ENCODE results near the gene PFDN2. TPM values are rescaled to one million over a fixed set of nuclear protein-coding genes. Genes with fewer than 3 reads are reported as not detected.

The PFDN2 gene
- total RNA-seq, 2 experiments from 2014 or later: 66.3 to 68.0 TPM

DNA sequence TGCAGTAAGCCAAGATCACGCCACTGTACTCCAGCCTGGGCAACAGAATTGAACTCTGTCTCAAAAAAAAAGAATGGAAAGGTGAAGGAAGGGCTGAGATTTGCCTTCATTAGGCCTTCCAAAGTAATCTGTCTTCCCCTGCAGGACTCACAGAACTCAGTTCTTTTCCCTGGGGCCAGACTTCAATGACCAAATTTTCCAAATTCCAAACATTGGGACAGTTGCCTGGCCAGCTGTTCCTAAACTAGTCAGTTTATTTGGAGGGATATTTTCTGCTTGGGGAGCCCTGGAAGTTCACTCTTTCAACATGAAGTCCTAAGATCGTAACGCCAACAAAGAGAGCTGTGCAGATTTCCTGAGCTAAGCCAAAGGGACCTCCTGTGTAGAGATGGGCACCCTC, 20.0 kb upstream of the PFDN2 start:
- peaks cover 11% of the 10 kb centered on the region for H3K36me3 Mint-ChIP-seq (ENCODE audit: low read depth)
- H3K4me1 Mint-ChIP-seq (ENCODE audit: low read depth): peaks cover 9% of the 10 kb centered on the region
- no peak for ATAC-seq
- H3K9me3 Mint-ChIP-seq (ENCODE audit: insufficient read depth): no peaks in the 10 kb centered on the region
- ChIA-PET POLR2A (interaction anchor here (0.6 to 2.1 kb wide), 4 partner anchors 9 to 16 kb away, joined by 3 to 9 read pairs (median 3); no protein-coding TSS in a partner anchor), CTCF (interaction anchor here (0.7 to 3.0 kb wide), 14 partner anchors 10 to 185 kb away, joined by 3 to 17 read pairs (median 4); partner anchors contain the start of genes ARHGAP30, KLHDC9, NIT1 and PFDN2)
- H3K4me3 Mint-ChIP-seq: no peak overlapping the region
- DNase-seq: no peak
- H3K27me3 Mint-ChIP-seq (ENCODE audit: low read depth): no peaks in the 10 kb centered on the region
- H3K27ac Mint-ChIP-seq: no peak overlapping the region

GRCh38 chr1:161133220-161133740, 15.4 kb upstream of the PFDN2 start:
- no peak for DNase-seq
- H3K27me3 Mint-ChIP-seq (ENCODE audit: low read depth): no peaks in the 10 kb centered on the region
- CTCF ChIA-PET: interaction anchor here (0.7 to 1.7 kb wide), 15 partner anchors 12 to 406 kb away, joined by 3 to 16 read pairs (median 4); partner anchors contain the start of genes ARHGAP30, KLHDC9, NIT1 and PFDN2
- H3K4me3 Mint-ChIP-seq: no peak overlapping the region
- POLR2A ChIA-PET: interaction anchor here (0.6 to 4.3 kb wide), 12 partner anchors 8 to 94 kb away, joined by 3 to 28 read pairs (median 6); partner anchors contain the start of genes ARHGAP30, KLHDC9, NIT1 and PFDN2
- no peaks in the 10 kb centered on the region for H3K9me3 Mint-ChIP-seq (ENCODE audit: insufficient read depth)
- ATAC-seq: peak; percentile 1
- H3K4me1 Mint-ChIP-seq (ENCODE audit: low read depth): peaks cover 39% of the 10 kb centered on the region
- peaks cover 29% of the 10 kb centered on the region for H3K36me3 Mint-ChIP-seq (ENCODE audit: low read depth)
- no peak overlapping the region for H3K27ac Mint-ChIP-seq

GRCh38 chr1:161132410-161133219, 14.8 kb upstream of the PFDN2 start, which contains the start of gene DEDD:
Gene DEDD (minus strand): TSS chr1:161132667. CDS start chr1:161124462, 8,205 bp downstream.
- H3K4me3 Mint-ChIP-seq: no peak within 1 kb of the TSS
- peak; percentile 93 for DNase-seq
- peaks cover 36% of the 10 kb centered on the region for H3K36me3 Mint-ChIP-seq (ENCODE audit: low read depth)

GRCh38 chr1:161131523-161132409, 13.9 kb upstream of the PFDN2 start:
- CTCF ChIA-PET: interaction anchor here (0.7 to 1.7 kb wide), 12 partner anchors 9 to 250 kb away, joined by 3 to 16 read pairs (median 4); partner anchors contain the start of genes KLHDC9, NIT1, PFDN2 and UFC1
- peaks cover 53% of the 10 kb centered on the region for H3K4me1 Mint-ChIP-seq (ENCODE audit: low read depth)
- H3K27ac Mint-ChIP-seq: no peak overlapping the region
- peak; percentile 41 for DNase-seq
- POLR2A ChIA-PET: interaction anchor here (1.0 to 4.3 kb wide), 12 partner anchors 9 to 86 kb away, joined by 3 to 28 read pairs (median 6); partner anchors contain the start of genes ARHGAP30, KLHDC9, NIT1 and PFDN2
- no peak overlapping the region for H3K4me3 Mint-ChIP-seq
- no peaks in the 10 kb centered on the region for H3K27me3 Mint-ChIP-seq (ENCODE audit: low read depth)
- H3K36me3 Mint-ChIP-seq (ENCODE audit: low read depth): peaks cover 41% of the 10 kb centered on the region
- ATAC-seq: no peak
- no peaks in the 10 kb centered on the region for H3K9me3 Mint-ChIP-seq (ENCODE audit: insufficient read depth)

More at GRCh38 chr1:161132410-161133219, 14.8 kb upstream of the PFDN2 start, which contains the start of gene DEDD:
- peak; percentile 96 for ATAC-seq
- peaks cover 45% of the 10 kb centered on the region for H3K4me1 Mint-ChIP-seq (ENCODE audit: low read depth)
- no peak within 1 kb of the TSS for H3K27ac Mint-ChIP-seq
- ChIA-PET CTCF (interaction anchor here (0.7 to 1.7 kb wide), 15 partner anchors 11 to 405 kb away, joined by 3 to 16 read pairs (median 4); partner anchors contain the start of genes ARHGAP30, KLHDC9, NIT1 and PFDN2), POLR2A (interaction anchor here (0.6 to 4.3 kb wide), 13 partner anchors 8 to 94 kb away, joined by 3 to 28 read pairs (median 5); partner anchors contain the start of genes ARHGAP30, KLHDC9, NIT1 and PFDN2)
- no peaks in the 10 kb centered on the region for H3K27me3 Mint-ChIP-seq (ENCODE audit: low read depth)
- no peaks in the 10 kb centered on the region for H3K9me3 Mint-ChIP-seq (ENCODE audit: insufficient read depth)

GRCh38 chr1:161130266-161130665, 12.4 kb upstream of the PFDN2 start:
- Mint-ChIP-seq H3K4me1 (ENCODE audit: low read depth) (peaks cover 55% of the 10 kb centered on the region), H3K27me3 (ENCODE audit: low read depth) (no peaks in the 10 kb centered on the region), H3K9me3 (ENCODE audit: insufficient read depth) (no peaks in the 10 kb centered on the region), H3K4me3 (no peak overlapping the region), H3K27ac (no peak overlapping the region), H3K36me3 (ENCODE audit: low read depth) (peaks cover 47% of the 10 kb centered on the region)
- ChIA-PET CTCF (interaction anchor here (1.0 to 1.3 kb wide), 2 partner anchors 10 to 59 kb away, joined by 3 to 4 read pairs; no protein-coding TSS in a partner anchor), POLR2A (interaction anchor here (1.2 kb wide), 1 partner anchor 62 kb away, joined by 3 read pairs; no protein-coding TSS in a partner anchor)
- DNase-seq: no peak
- no peak for ATAC-seq

DNA sequence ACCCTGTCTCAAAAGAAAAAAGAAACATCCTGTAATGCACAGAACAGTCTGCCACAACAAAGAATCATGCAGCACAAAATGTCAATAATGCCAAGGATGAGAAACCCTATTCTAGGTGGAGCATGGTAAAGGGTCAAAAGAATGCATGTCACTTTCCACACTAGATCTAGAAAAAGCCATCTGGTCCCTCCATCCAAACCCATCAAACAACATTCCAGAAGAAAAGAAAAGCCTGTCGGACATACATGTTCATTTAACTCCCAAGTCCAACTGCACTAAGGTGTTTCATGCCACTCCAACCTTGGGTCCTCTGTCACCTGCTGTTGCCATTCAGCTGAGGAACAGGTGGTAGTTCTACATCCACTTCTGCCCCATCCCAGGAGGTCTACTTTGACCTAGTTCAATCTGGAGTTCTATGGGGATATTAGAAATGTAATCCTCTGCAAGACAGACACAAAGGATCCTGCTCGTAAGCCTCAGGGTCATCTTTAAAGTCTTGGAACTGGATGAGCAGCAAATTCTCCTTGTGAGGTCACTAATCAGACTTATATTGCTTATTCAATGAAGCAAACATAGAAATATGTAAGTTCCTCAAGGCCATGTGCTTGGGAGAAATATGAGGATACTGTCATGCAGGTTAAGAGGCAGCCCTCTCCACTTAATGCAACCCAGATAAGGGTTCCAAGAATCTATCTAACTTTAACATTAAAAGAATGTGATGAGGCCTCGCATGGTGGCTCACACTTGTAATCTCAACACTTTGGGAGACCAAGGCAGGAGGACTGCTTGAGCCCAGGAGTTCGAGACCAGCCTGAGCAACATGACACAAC, 11.0 kb upstream of the PFDN2 start:
- H3K36me3 Mint-ChIP-seq (ENCODE audit: low read depth): peaks cover 53% of the 10 kb centered on the region
- no peak for ATAC-seq
- DNase-seq: no peak
- H3K4me1 Mint-ChIP-seq (ENCODE audit: low read depth): peaks cover 52% of the 10 kb centered on the region
- POLR2A ChIA-PET: interaction anchor here (2.6 kb wide), 1 partner anchor 9 kb away, joined by 9 read pairs; no protein-coding TSS in a partner anchor
- no peaks in the 10 kb centered on the region for H3K9me3 Mint-ChIP-seq (ENCODE audit: insufficient read depth)
- H3K27ac Mint-ChIP-seq: no peak overlapping the region
- H3K27me3 Mint-ChIP-seq (ENCODE audit: low read depth): no peaks in the 10 kb centered on the region
- no peak overlapping the region for H3K4me3 Mint-ChIP-seq
- CTCF ChIA-PET: interaction anchor here (0.7 to 1.4 kb wide), 4 partner anchors 10 to 177 kb away, joined by 3 to 4 read pairs (median 4); partner anchors contain the start of genes KLHDC9 and PPOX

- H3K9me3 Mint-ChIP-seq (ENCODE audit: insufficient read depth): no peaks in the 10 kb centered on the region
- ChIA-PET CTCF (interaction anchor here (0.9 to 2.1 kb wide), 9 partner anchors 9 to 179 kb away, joined by 3 to 9 read pairs (median 3); partner anchors contain the start of genes KLHDC9, NIT1, PFDN2 and PPOX), POLR2A (interaction anchor here (0.6 to 2.6 kb wide), 5 partner anchors 10 to 106 kb away, joined by 3 to 9 read pairs (median 4); partner anchors contain the start of gene TSTD1)
- no peaks in the 10 kb centered on the region for H3K27me3 Mint-ChIP-seq (ENCODE audit: low read depth)
- H3K27ac Mint-ChIP-seq: no peak overlapping the region
- ATAC-seq (no peak), DNase-seq (no peak)
- H3K4me1 Mint-ChIP-seq (ENCODE audit: low read depth): peaks cover 52% of the 10 kb centered on the region
- no peak overlapping the region for H3K4me3 Mint-ChIP-seq
- peaks cover 63% of the 10 kb centered on the region for H3K36me3 Mint-ChIP-seq (ENCODE audit: low read depth)
Observed at GRCh38 chr1:161127649-161128048, 9.8 kb upstream of the PFDN2 start.

DNA sequence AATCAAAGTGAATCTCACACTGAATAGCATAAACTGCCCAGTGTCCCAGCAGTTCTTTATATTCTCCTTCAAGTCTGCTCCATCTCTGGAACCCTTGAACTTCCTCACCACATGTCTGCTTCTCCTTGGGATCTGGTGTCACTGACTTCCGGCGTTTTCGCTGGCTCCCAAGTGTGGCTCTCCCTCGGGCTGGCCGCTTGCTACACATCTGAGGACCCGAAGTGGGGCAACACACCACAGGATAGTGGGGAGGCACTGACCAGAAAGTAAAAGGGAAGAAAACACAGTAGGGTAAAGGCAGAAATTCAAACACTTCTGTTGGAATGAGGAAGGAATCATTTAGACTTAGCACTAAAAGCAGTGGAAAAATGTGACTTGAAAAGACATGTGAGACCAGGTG, 5.1 kb upstream of the PFDN2 start:
- Mint-ChIP-seq H3K9me3 (ENCODE audit: insufficient read depth) (no peaks in the 10 kb centered on the region), H3K36me3 (ENCODE audit: low read depth) (peaks cover 68% of the 10 kb centered on the region), H3K27ac (no peak overlapping the region), H3K4me3 (no peak overlapping the region), H3K4me1 (ENCODE audit: low read depth) (peaks cover 32% of the 10 kb centered on the region), H3K27me3 (ENCODE audit: low read depth) (no peaks in the 10 kb centered on the region)
- ATAC-seq (no peak), DNase-seq (no peak)
- ChIA-PET POLR2A (no interaction called here), CTCF (no interaction called here)

- no peak for DNase-seq
- H3K4me1 Mint-ChIP-seq (ENCODE audit: low read depth): peaks cover 25% of the 10 kb centered on the region
- no peaks in the 10 kb centered on the region for H3K9me3 Mint-ChIP-seq (ENCODE audit: insufficient read depth)
- no peak for ATAC-seq
- ChIA-PET CTCF (interaction anchor here (0.6 to 1.9 kb wide), 4 partner anchors 10 to 36 kb away, joined by 3 to 7 read pairs (median 4); partner anchors contain the start of gene DEDD), POLR2A (interaction anchor here (0.6 to 0.7 kb wide), 2 partner anchors 16 to 36 kb away, joined by 3 read pairs; no protein-coding TSS in a partner anchor)
- no peak overlapping the region for H3K27ac Mint-ChIP-seq
- no peaks in the 10 kb centered on the region for H3K27me3 Mint-ChIP-seq (ENCODE audit: low read depth)
- no peak overlapping the region for H3K4me3 Mint-ChIP-seq
- peaks cover 60% of the 10 kb centered on the region for H3K36me3 Mint-ChIP-seq (ENCODE audit: low read depth)
Observed at GRCh38 chr1:161121834-161122233, 4.0 kb upstream of the PFDN2 start.

Data from activated CD8-positive, alpha-beta T cell treated with anti-CD3 and anti-CD28 coated beads, Interleukin-2, amount 10 ng/mL, durations not matched to agents 7 days and 5 days (primary cell).